K562 (cell line): ENCODE measurements around the gene GNAQ. TPM values are rescaled to one million over a fixed set of nuclear protein-coding genes. Genes with fewer than 3 reads are reported as not detected.
"Not testable (repeated sequence)": the region's sequence is repeated elsewhere in the genome, so short reads cannot be mapped to it uniquely, and the experiment has no call there.

ENCODE experiments used
- ATAC-seq: fragments of 200-7000 bp; cut with Tn5 transposase; 3 replicates; pipeline ENCODE4 v1.9.1; 2020; ENCODE audit warnings: moderate library complexity
- BruUV-seq: library from RNA; stranded (reverse); fragments of 400-500 nt; replicated peaks from 2 replicates; lab custom pipeline; 2021; lab: Mats Ljungman, UMichigan
- CTCF ChIA-PET: fragments of 300-600 bp; formaldehyde crosslinking; extraction: SDS; loops from one replicate; lab custom pipeline; 2021; ENCODE audit warnings: low intra/inter-chr PET ratio; lab: Yijun Ruan, JAX
- POLR2A ChIA-PET: fragments of 300-600, 350-650 bp; sonication (Branson Sonifier 250); formaldehyde crosslinking; extraction: SDS; loops from one replicate; lab custom pipeline; 2021; ENCODE audit warnings: antibody characterized with exemption, inconsistent platforms; lab: Yijun Ruan, JAX
- DNase-seq, 4 experiments: peaks; one replicate each; pipeline versions ENCODE4 v3.0.0 to v3.0.0-alpha.2; 2011 to 2018; ENCODE audit warnings: low spot score in 3 of 4, mixed read lengths in 3 of 4; ENCODE audit errors: extremely low read depth in 1 of 4
- FAIRE-seq: peaks from 2 replicates; lab custom pipeline; 2011; peaks lifted over from hg19 to GRCh38; lab: Jason Lieb, UNC
- H2AFZ ChIP-seq: 2 replicates; pipeline ENCODE4 v1.6.0; 2011; ENCODE audit warnings: low read depth, low read length, control low read depth, inconsistent platforms
- H3K27ac ChIP-seq: fragments of 200-600 bp; 3 replicates; pipeline ENCODE4 v1.8.0; 2011; ENCODE audit warnings: low read depth, mild to moderate bottlenecking, control low read depth, inconsistent platforms, low read length, moderate library complexity, mixed read lengths; ENCODE audit errors: extremely low read depth
- H3K27me3 ChIP-seq, 2 experiments: fragments of 300-600 bp in 1 of 2; 2 replicates in 1 of 2; 3 replicates in 1 of 2; pipeline versions ENCODE4 v1.6.0 to v1.8.0; 2011; ENCODE audit warnings: inconsistent platforms in 2 of 2, low read length in 2 of 2, mild to moderate bottlenecking in 1 of 2, mixed read lengths in 1 of 2, moderate library complexity in 1 of 2; ENCODE audit not compliant: control insufficient read depth in 2 of 2, insufficient read depth in 2 of 2
- H3K36me3 ChIP-seq: fragments of 300-600 bp; 3 replicates; pipeline ENCODE4 v1.8.0; 2011; ENCODE audit warnings: mild to moderate bottlenecking, low read length, inconsistent platforms; ENCODE audit not compliant: control insufficient read depth, insufficient read depth
- H3K4me1 ChIP-seq, 2 experiments: fragments of 200-600 bp in 1 of 2; replicated peaks in 1 of 2; 2 replicates in 1 of 2; 3 replicates in 1 of 2; pipeline versions ENCODE4 v1.5.1 to v1.8.0; 2011; ENCODE audit warnings: inconsistent platforms in 2 of 2, low read length in 2 of 2, mild to moderate bottlenecking in 1 of 2, mixed read lengths in 1 of 2, moderate library complexity in 1 of 2; ENCODE audit not compliant: control insufficient read depth in 2 of 2, insufficient read depth in 2 of 2
- H3K4me2 ChIP-seq: 2 replicates; pipeline ENCODE4 v1.6.1; 2011; ENCODE audit warnings: low read length, control low read depth, inconsistent platforms, mixed read lengths; ENCODE audit not compliant: insufficient read depth
- H3K4me3 ChIP-seq: fragments of 200-600 bp; sonication (generic), shearing (Covaris generic); 2 replicates; pipeline ENCODE4 v1.5.1; 2016; ENCODE audit warnings: control low read depth, inconsistent platforms
- H3K79me2 ChIP-seq: fragments of 200-600 bp; 3 replicates; pipeline ENCODE4 v1.8.0; 2011; ENCODE audit warnings: low read length, inconsistent platforms; ENCODE audit not compliant: control insufficient read depth, insufficient read depth
- H3K9ac ChIP-seq, 2 experiments: 2 replicates each; pipeline versions ENCODE4 v1.6.0 to v1.6.1; 2011; ENCODE audit warnings: low read depth in 2 of 2, low read length in 2 of 2, control low read depth in 1 of 2, inconsistent platforms in 1 of 2, mild to moderate bottlenecking in 1 of 2, mixed read lengths in 1 of 2; ENCODE audit not compliant: insufficient read depth in 1 of 2
- H3K9me1 ChIP-seq: one replicate; pipeline ENCODE4 v1.6.0; 2011; ENCODE audit warnings: inconsistent platforms, mild to moderate bottlenecking, low read length, moderate library complexity; ENCODE audit not compliant: control insufficient read depth, insufficient read depth
- H3K9me3 ChIP-seq: replicated peaks from 2 replicates; pipeline ENCODE4 v1.5.1; 2011; ENCODE audit warnings: low read depth, low read length, inconsistent platforms; ENCODE audit not compliant: control insufficient read depth, insufficient read depth
- H4K20me1 ChIP-seq: replicated peaks from 2 replicates; pipeline ENCODE4 v1.6.1; 2011; ENCODE audit warnings: low read length, inconsistent platforms, mixed read lengths; ENCODE audit not compliant: control insufficient read depth, insufficient read depth
- ARHGAP35 ChIP-seq: fragments of 450-650 bp; IDR thresholded peaks from 2 replicates; pipeline ENCODE4 v1.6.1; 2018; ENCODE audit not compliant: partially characterized antibody
- DDX20 ChIP-seq: fragments of 450-650 bp; IDR thresholded peaks from 2 replicates; pipeline ENCODE4 v1.6.1; 2016; ENCODE audit warnings: missing genetic modification characterization, low read depth, mild to moderate bottlenecking, missing compliant biosample characterization, moderate library complexity
- ETV5 ChIP-seq: sonication (generic); formaldehyde crosslinking; IDR thresholded peaks from 2 replicates; pipeline ENCODE4 v1.4.0; 2020; ENCODE audit warnings: low read depth, mild to moderate bottlenecking, missing genetic modification reagents
- EZH2 ChIP-seq: IDR thresholded peaks from 2 replicates; pipeline ENCODE4 v1.6.1; 2012; ENCODE audit warnings: low read depth, mild to moderate bottlenecking, inconsistent platforms, low read length, borderline replicate concordance
- GTF2F1 ChIP-seq: IDR thresholded peaks from 2 replicates; pipeline ENCODE4 v1.6.1; 2011; ENCODE audit warnings: low read depth, low read length, improper control_type of control experiment
- IFI16 ChIP-seq: fragments of 250-450 bp; sonication (Bioruptor Pico); IDR thresholded peaks from 2 replicates; pipeline ENCODE4 v2.1.2; 2022; ENCODE audit warnings: mild to moderate bottlenecking, inconsistent platforms
- MEF2A ChIP-seq: IDR thresholded peaks from 2 replicates; pipeline ENCODE4 v1.6.1; 2011; ENCODE audit warnings: low read depth, mild to moderate bottlenecking, low read length, moderate library complexity; ENCODE audit not compliant: control insufficient read depth
- POLR2H ChIP-seq: IDR thresholded peaks from 2 replicates; pipeline ENCODE4 v1.6.1; 2016; ENCODE audit warnings: missing genetic modification characterization, low read depth, mild to moderate bottlenecking, control low read depth, missing compliant biosample characterization, moderate library complexity
- RBBP5 ChIP-seq: fragments of 200-600 bp; sonication (generic); IDR thresholded peaks from 2 replicates; pipeline ENCODE4 v1.6.1; 2012; ENCODE audit warnings: borderline replicate concordance, mild to moderate bottlenecking, low read length, control low read depth, inconsistent platforms; ENCODE audit not compliant: insufficient read depth, poor library complexity, severe bottlenecking
- RBM15 ChIP-seq: fragments of 200-400 bp; formaldehyde crosslinking; IDR thresholded peaks from 2 replicates; pipeline ENCODE4 v1.6.1; 2018; ENCODE audit warnings: mild to moderate bottlenecking, low read length, moderate library complexity; ENCODE audit not compliant: insufficient read depth
- SIX5 ChIP-seq, 2 experiments: IDR thresholded peaks; 2 replicates each; pipeline ENCODE4 v1.6.1; 2011; ENCODE audit warnings: low read length in 2 of 2, borderline replicate concordance in 1 of 2, low read depth in 1 of 2, mild to moderate bottlenecking in 1 of 2, moderate library complexity in 1 of 2; ENCODE audit not compliant: insufficient read depth in 1 of 2
- ZC3H8 ChIP-seq: fragments of 450-650 bp; IDR thresholded peaks from 2 replicates; pipeline ENCODE4 v1.6.1; 2017
- ZNF586 ChIP-seq: fragments of 450-650 bp; formaldehyde crosslinking; conservative IDR thresholded peaks from 2 replicates; pipeline ENCODE4 v1.4.0; 2020; ENCODE audit warnings: mild to moderate bottlenecking, moderate library complexity
- WGBS: fragments of 100-300 bp; shearing (Covaris generic); methylation state at CpG from one replicate; pipeline ENCODE4 v1.1.6; 2016; ENCODE audit warnings: low coverage, mixed read lengths; ENCODE audit not compliant: insufficient coverage; ENCODE audit errors: missing lambda C conversion rate; 5-methylcytosine and 5-hydroxymethylcytosine counted together
- in situ Hi-C: fragments of 300-500 bp; cut with MboI; formaldehyde crosslinking; loops from 4 replicates; pipeline ENCODE4 v1.15.0; 2018; ENCODE audit warnings: inconsistent platforms, mixed read lengths
- intact Hi-C: fragments of 100-400 bp; cut with micrococcal nuclease; formaldehyde crosslinking; loops from 2 replicates; pipeline ENCODE4 v1.14.2; 2022
- polyA plus RNA-seq, 8 experiments: library from polyadenylated mRNA; depleted of rRNA in 4 of 8; stranded (reverse) in 5 of 8; unstranded in 3 of 8; fragments of >200 nt; fragmentation: Nextera tagmentation in 2 of 8; fragmentation: Illumina TruSeq in 1 of 8; extraction: Ambion mirVana in 2 of 8; extraction: Trizol in 1 of 8; gene quantifications; 2 replicates each; pipeline versions ENCODE4 v1.2.1 to v1.2.3, GENCODE V29; 2011 to 2014; ENCODE audit warnings: inconsistent platforms in 1 of 8, missing spikeins in 1 of 8
- total RNA-seq, 7 experiments: library from RNA; depleted of rRNA in 6 of 7; stranded (reverse); fragments of >200 nt in 6 of 7; fragmentation: Illumina TruSeq in 2 of 7; extraction: Trizol in 2 of 7; gene quantifications; 2 replicates each; pipeline versions ENCODE4 v1.2.1 to v1.2.3, GENCODE V29; 2011 to 2021; ENCODE audit warnings: low replicate concordance in 1 of 7

Gene GNAQ
- total and polyA plus RNA-seq, 9 of the 15 experiments (the other 6 are each of a cell fraction or from before 2014, with no cell fraction given) = 4.8 to 27.9 (median 17.5) TPM

GRCh38 chr9:77763566-77763965, 268.0 kb downstream of the GNAQ start:
- CTCF ChIA-PET = no interaction called here
- Histone ChIP-seq H3K4me2 (no peak overlapping the region), H3K27ac (no peak overlapping the region), H3K9ac (no peak overlapping the region), H3K27me3 (no peaks in the 10 kb centered on the region), H3K4me3 (no peak overlapping the region), H3K9me3 (no peaks in the 10 kb centered on the region), H3K4me1 (no peaks in the 10 kb centered on the region; a peak in 1 of 5 replicates), H3K79me2 (no peaks in the 10 kb centered on the region), H2AFZ (no peak overlapping the region), H3K36me3 (0 out of 3 replicates have a peak, but pooled peaks cover 3% of the 10 kb centered on the region), H3K9me1 (no peaks in the 10 kb centered on the region), H4K20me1 (no peaks in the 10 kb centered on the region)
- BruUV-seq = no TSS peak
- FAIRE-seq (no peak), ATAC-seq (no peak), DNase-seq (no peak)
- POLR2A ChIA-PET = no interaction called here
- intact Hi-C loops = no loop called here
- TF ChIP-seq ARHGAP35 = no peak
- no peak for TF ChIP-seq GTF2F1
- no peak for TF ChIP-seq RBBP5
- no peak for TF ChIP-seq IFI16
- TF ChIP-seq ZNF586 (CRISPR knock-in tag) = no peak
- no peak for TF ChIP-seq EZH2
- TF ChIP-seq ZC3H8 = no peak
- no peak for TF ChIP-seq RBM15
- TF ChIP-seq ETV5 (CRISPR knock-in tag) = no peak
- TF ChIP-seq SIX5 (IDR thresholded peaks at IDR 0.05; ENCODE audit: borderline replicate concordance in 1 of 2, insufficient read depth in 1 of 2, low read depth in 1 of 2, low read length in 2 of 2) = no peak
- TF ChIP-seq MEF2A = no peak
- no peak for TF ChIP-seq DDX20 (tag)
- no peak for TF ChIP-seq POLR2H (tag)
- in situ Hi-C loops = no loop called here
- 88% methylated on average over 4 of the region's 4 CpGs for WGBS

- H3K9me1 ChIP-seq, H4K20me1 ChIP-seq, H3K27me3 ChIP-seq, H3K4me2 ChIP-seq, H3K9ac ChIP-seq, ATAC-seq, H3K36me3 ChIP-seq, H2AFZ ChIP-seq, BruUV-seq, H3K4me1 ChIP-seq, H3K9me3 ChIP-seq, CTCF ChIA-PET, H3K27ac ChIP-seq, DNase-seq, POLR2A ChIA-PET, intact Hi-C loops, in situ Hi-C loops, H3K79me2 ChIP-seq, FAIRE-seq, H3K4me3 ChIP-seq: not testable (repeated sequence)
- 43% methylated on average over 6 of the region's 25 CpGs for WGBS
Observed at GRCh38 chr9:77760919-77761318, 270.7 kb downstream of the GNAQ start.
